ENCODE data around the gene SLC4A11.

GRCh38 chr20:3209257-3209945, 29.6 kb downstream of the SLC4A11 start, which contains the start of gene ITPA:
- TF ChIP-seq, protein P1, sequence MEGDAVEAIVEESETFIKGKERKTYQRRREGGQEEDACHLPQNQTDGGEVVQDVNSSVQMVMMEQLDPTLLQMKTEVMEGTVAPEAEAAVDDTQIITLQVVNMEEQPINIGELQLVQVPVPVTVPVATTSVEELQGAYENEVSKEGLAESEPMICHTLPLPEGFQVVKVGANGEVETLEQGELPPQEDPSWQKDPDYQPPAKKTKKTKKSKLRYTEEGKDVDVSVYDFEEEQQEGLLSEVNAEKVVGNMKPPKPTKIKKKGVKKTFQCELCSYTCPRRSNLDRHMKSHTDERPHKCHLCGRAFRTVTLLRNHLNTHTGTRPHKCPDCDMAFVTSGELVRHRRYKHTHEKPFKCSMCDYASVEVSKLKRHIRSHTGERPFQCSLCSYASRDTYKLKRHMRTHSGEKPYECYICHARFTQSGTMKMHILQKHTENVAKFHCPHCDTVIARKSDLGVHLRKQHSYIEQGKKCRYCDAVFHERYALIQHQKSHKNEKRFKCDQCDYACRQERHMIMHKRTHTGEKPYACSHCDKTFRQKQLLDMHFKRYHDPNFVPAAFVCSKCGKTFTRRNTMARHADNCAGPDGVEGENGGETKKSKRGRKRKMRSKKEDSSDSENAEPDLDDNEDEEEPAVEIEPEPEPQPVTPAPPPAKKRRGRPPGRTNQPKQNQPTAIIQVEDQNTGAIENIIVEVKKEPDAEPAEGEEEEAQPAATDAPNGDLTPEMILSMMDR (IDR thresholded peaks at IDR 0.05) = no peak
- TF ChIP-seq POLR2A (IDR thresholded peaks at IDR 0.05) = peak in 1 of 2 donors; percentile 33
